GM12864 (cell line): ENCODE measurements around the gene PCBP3.
"Not testable (repeated sequence)": the region's sequence is repeated elsewhere in the genome, so short reads cannot be mapped to it uniquely, and the experiment has no call there.

Experiments
- DNase-seq: peaks from one replicate; pipeline ENCODE4 v3.0.0-alpha.2; 2011; ENCODE audit warnings: low read depth
- H3K4me3 ChIP-seq: 2 replicates; pipeline ENCODE4 v1.5.1; 2011; ENCODE audit warnings: mild to moderate bottlenecking, low read depth, low read length, control low read depth
- CTCF ChIP-seq: IDR thresholded peaks from 2 replicates; pipeline ENCODE4 v1.5.1; 2011; ENCODE audit warnings: low read depth, mild to moderate bottlenecking, moderate library complexity, low read length, control low read depth, inconsistent platforms; ENCODE audit errors: missing control alignments

Gene PCBP3

GRCh38 chr21:45700461-45700860 lies 56.9 kb downstream of the PCBP3 start:
- no peak for DNase-seq
- no peak for TF ChIP-seq CTCF
- no peak overlapping the region for H3K4me3 ChIP-seq

- no peak for TF ChIP-seq CTCF
Measured at GRCh38 chr21:45704311-45705108, 61.0 kb downstream of the PCBP3 start.

GRCh38 chr21:45706299-45706698 lies 62.8 kb downstream of the PCBP3 start:
- DNase-seq = no peak

More at GRCh38 chr21:45704311-45705108, 61.0 kb downstream of the PCBP3 start:
- DNase-seq = no peak
- no peak overlapping the region for H3K4me3 ChIP-seq

GRCh38 chr21:45709173-45709572 lies 65.6 kb downstream of the PCBP3 start:
- no peak overlapping the region for H3K4me3 ChIP-seq
- TF ChIP-seq CTCF = no peak
- DNase-seq = no peak

More at GRCh38 chr21:45706299-45706698, 62.8 kb downstream of the PCBP3 start:
- no peak for TF ChIP-seq CTCF
- H3K4me3 ChIP-seq = no peak overlapping the region

GRCh38 chr21:45709696-45710268 lies 66.3 kb downstream of the PCBP3 start:
- no peak for TF ChIP-seq CTCF
- no peak for DNase-seq
- H3K4me3 ChIP-seq = no peak overlapping the region

- H3K4me3 ChIP-seq, DNase-seq: not testable (repeated sequence)
Measured at GRCh38 chr21:45710306-45710705, 66.8 kb downstream of the PCBP3 start.

GRCh38 chr21:45713613-45714012 lies 70.1 kb downstream of the PCBP3 start:
- no peak overlapping the region for H3K4me3 ChIP-seq
- TF ChIP-seq CTCF = no peak
- DNase-seq = no peak
